IMR-90 (cell line): ENCODE results near the gene ICAM1. TPM values are rescaled to one million over a fixed set of nuclear protein-coding genes. Genes with fewer than 3 reads are reported as not detected.

Experiments
- ATAC-seq: fragments of 200-7000 bp; cut with Tn5 transposase; 2 replicates; pipeline ENCODE4 v1.9.1; 2020; ENCODE audit warnings: low read depth, mild to moderate bottlenecking, moderate library complexity
- BruUV-seq: library from RNA; stranded (reverse); fragments of 400-500 nt; replicated peaks from 2 replicates; lab custom pipeline; 2021; lab: Mats Ljungman, UMichigan
- CTCF ChIA-PET: fragments of 300-600 bp; formaldehyde crosslinking; extraction: SDS; loops from one replicate; lab custom pipeline; 2021; ENCODE audit warnings: antibody characterized with exemption; lab: Yijun Ruan, JAX
- POLR2A ChIA-PET: fragments of 300-600 bp; sonication (Branson Sonifier 250); formaldehyde crosslinking; loops from one replicate; lab custom pipeline; 2022; ENCODE audit warnings: antibody characterized with exemption; ENCODE audit not compliant: unreplicated experiment; lab: Charles Lee
- DNase-seq: peaks from one replicate; pipeline ENCODE4 v3.0.0; 2013
- H2AFZ ChIP-seq: replicated peaks from 2 replicates; pipeline ENCODE3; 2013; ENCODE audit warnings: low read length, mild to moderate bottlenecking; ENCODE audit not compliant: poor library complexity
- H2AK5ac ChIP-seq: 2 replicates; pipeline ENCODE4 v1.6.1; 2013; ENCODE audit warnings: low read depth, low read length, inconsistent platforms
- H2AK9ac ChIP-seq: replicated peaks from 2 replicates; pipeline ENCODE3; 2013; ENCODE audit warnings: mild to moderate bottlenecking, low read depth, low read length, moderate library complexity; ENCODE audit not compliant: poor library complexity
- H2BK120ac ChIP-seq: 2 replicates; pipeline ENCODE4 v1.6.1; 2013; ENCODE audit warnings: low read depth, low read length, inconsistent platforms
- H2BK15ac ChIP-seq: 3 replicates; pipeline ENCODE4 v1.6.1; 2013; ENCODE audit warnings: low read depth, low read length, inconsistent platforms
- H2BK20ac ChIP-seq: 2 replicates; pipeline ENCODE4 v1.6.1; 2013; ENCODE audit warnings: low read depth, mild to moderate bottlenecking, inconsistent platforms, low read length, moderate library complexity
- H2BK5ac ChIP-seq: 2 replicates; pipeline ENCODE4 v1.6.1; 2013; ENCODE audit warnings: mild to moderate bottlenecking, low read depth, low read length, inconsistent platforms; ENCODE audit not compliant: poor library complexity, severe bottlenecking
- H3K14ac ChIP-seq: replicated peaks from 2 replicates; pipeline ENCODE4 v1.6.1; 2013; ENCODE audit warnings: low read depth, low read length, inconsistent platforms
- H3K18ac ChIP-seq: 2 replicates; pipeline ENCODE4 v1.6.1; 2013; ENCODE audit warnings: low read depth, low read length, control low read depth
- H3K23ac ChIP-seq: 2 replicates; pipeline ENCODE4 v1.6.1; 2013; ENCODE audit warnings: low read depth, low read length, inconsistent platforms
- H3K27ac ChIP-seq: 2 replicates; pipeline ENCODE4 v1.5.1; 2013; ENCODE audit warnings: mild to moderate bottlenecking, control low read depth, low read length; ENCODE audit not compliant: insufficient read depth
- H3K27me3 ChIP-seq: 2 replicates; pipeline ENCODE4 v1.6.1; 2013; ENCODE audit warnings: low read length; ENCODE audit not compliant: control insufficient read depth, insufficient read depth
- H3K36me3 ChIP-seq: 2 replicates; pipeline ENCODE4 v1.6.1; 2013; ENCODE audit warnings: low read length, mixed read lengths; ENCODE audit not compliant: control insufficient read depth, insufficient read depth
- H3K4ac ChIP-seq: 2 replicates; pipeline ENCODE4 v1.6.1; 2013; ENCODE audit warnings: low read depth, low read length, inconsistent platforms
- H3K4me1 ChIP-seq: 2 replicates; pipeline ENCODE4 v1.6.1; 2013; ENCODE audit warnings: low read length, mixed read lengths; ENCODE audit not compliant: control insufficient read depth, insufficient read depth
- H3K4me2 ChIP-seq: 2 replicates; pipeline ENCODE4 v1.6.1; 2013; ENCODE audit warnings: low read depth, mild to moderate bottlenecking, control low read depth, low read length, moderate library complexity
- H3K4me3 ChIP-seq: 2 replicates; pipeline ENCODE4 v1.5.1; 2013; ENCODE audit warnings: low read depth, mild to moderate bottlenecking, control low read depth, low read length, moderate library complexity; ENCODE audit not compliant: insufficient read depth
- H3K56ac ChIP-seq: 2 replicates; pipeline ENCODE4 v1.6.1; 2013; ENCODE audit warnings: low read length, inconsistent platforms; ENCODE audit not compliant: insufficient read depth; ENCODE audit errors: extremely low read depth
- H3K79me1 ChIP-seq, 2 experiments: 2 replicates each; pipeline ENCODE4 v1.6.1; 2013; ENCODE audit warnings: low read length in 2 of 2, inconsistent platforms in 1 of 2, low read depth in 1 of 2
- H3K9ac ChIP-seq: 2 replicates; pipeline ENCODE4 v1.6.1; 2013; ENCODE audit warnings: low read depth, low read length, control low read depth
- H3K9me1 ChIP-seq: 2 replicates; pipeline ENCODE4 v1.6.1; 2013; ENCODE audit warnings: low read length, inconsistent platforms; ENCODE audit not compliant: insufficient read depth
- H3K9me3 ChIP-seq: 2 replicates; pipeline ENCODE4 v1.6.1; 2013; ENCODE audit warnings: low read length; ENCODE audit not compliant: control insufficient read depth, insufficient read depth
- H4K20me1 ChIP-seq: 2 replicates; pipeline ENCODE4 v1.6.1; 2013; ENCODE audit warnings: low read length, inconsistent platforms; ENCODE audit not compliant: insufficient read depth
- H4K5ac ChIP-seq: 2 replicates; pipeline ENCODE4 v1.6.1; 2013; ENCODE audit warnings: mild to moderate bottlenecking, low read depth, low read length, control low read depth
- H4K8ac ChIP-seq, 2 experiments: 2 replicates each; pipeline ENCODE4 v1.6.1; 2013; ENCODE audit warnings: low read depth in 2 of 2, low read length in 2 of 2, control low read depth in 1 of 2, inconsistent platforms in 1 of 2
- H4K91ac ChIP-seq: 2 replicates; pipeline ENCODE4 v1.6.1; 2013; ENCODE audit warnings: low read depth, low read length, inconsistent platforms; ENCODE audit not compliant: insufficient read depth
- BHLHE40 ChIP-seq: fragments of 150-350 bp; IDR thresholded peaks from 2 replicates; pipeline ENCODE4 v1.6.1; 2016; ENCODE audit warnings: mild to moderate bottlenecking, low read depth, low read length
- MAZ ChIP-seq: IDR thresholded peaks from 2 replicates; pipeline ENCODE4 v1.6.1; 2012; ENCODE audit warnings: low read depth, mild to moderate bottlenecking, low read length, improper control_type of control experiment, moderate library complexity, borderline replicate concordance
- MXI1 ChIP-seq: IDR thresholded peaks from 2 replicates; pipeline ENCODE4 v1.6.1; 2012; ENCODE audit warnings: low read depth, mild to moderate bottlenecking, low read length, moderate library complexity, borderline replicate concordance
- RAD21 ChIP-seq: IDR thresholded peaks from 2 replicates; pipeline ENCODE4 v1.6.1; 2012; ENCODE audit warnings: low read length, improper control_type of control experiment
- SMC3 ChIP-seq: fragments of 150-350 bp; IDR thresholded peaks from 2 replicates; pipeline ENCODE4 v1.6.1; 2016; ENCODE audit warnings: low read depth, mild to moderate bottlenecking, antibody characterized with exemption, low read length, moderate library complexity
- WGBS, 2 experiments: methylation state at CpG; one replicate each; pipeline versions ENCODE4 v1.1.5 to v1.1.7; 2013; ENCODE audit warnings: missing lambda C conversion rate in 2 of 2; ENCODE audit not compliant: insufficient read length in 1 of 2; ENCODE audit errors: extremely low coverage in 2 of 2; 5-methylcytosine and 5-hydroxymethylcytosine counted together
- dilution Hi-C: fragments of 300-500 bp; cut with HindIII; formaldehyde crosslinking; loops from one replicate; pipeline ENCODE4 v1.14.3; 2018; ENCODE audit warnings: low sequenced_read_pairs; ENCODE audit not compliant: unreplicated experiment
- in situ Hi-C: fragments of 300-500 bp; cut with MboI; formaldehyde crosslinking; loops from 3 replicates; pipeline ENCODE4 v1.14.3; 2019; ENCODE audit warnings: low sequenced_read_pairs, inconsistent platforms, mixed read lengths
- intact Hi-C: fragments of 100-400 bp; cut with micrococcal nuclease; formaldehyde crosslinking; loops from 2 replicates; pipeline ENCODE4 v1.10.0; 2022
- polyA plus RNA-seq, 3 experiments: library from polyadenylated mRNA; depleted of rRNA; stranded (reverse); fragments of >200 nt; gene quantifications; 2 replicates each; pipeline ENCODE4 v1.2.3, GENCODE V29; 2012; ENCODE audit warnings: low replicate concordance in 1 of 3
- total RNA-seq: library from RNA; depleted of rRNA; stranded (reverse); fragments of >200 nt; gene quantifications from 2 replicates; pipeline ENCODE4 v1.2.3, GENCODE V29; 2012

Gene ICAM1
- total and polyA plus RNA-seq, 2 of the 4 experiments (the other 2 are of a cell fraction) = 10.6 to 19.1 TPM

- H4K91ac ChIP-seq = peak within 1 kb of the TSS; percentile 96
- intact Hi-C loops (loop anchor here (2.0 to 10.0 kb wide), 5 partner anchors 57 to 227 kb away; partner anchors contain the start of genes DNMT1 and PPAN), dilution Hi-C loops (no loop called here), in situ Hi-C loops (no loop called here)
- H3K27ac ChIP-seq = peak within 1 kb of the TSS; percentile 72
- peak; percentile 85; the same call in 1 of the 2 replicates for TF ChIP-seq MAZ
- TF ChIP-seq BHLHE40 = peak; percentile 65; the same call in 1 of the 2 replicates
- peak; percentile 96 for TF ChIP-seq MXI1
- TF ChIP-seq SMC3 = no peak
- TF ChIP-seq RAD21 = no peak
- peak within 1 kb of the TSS; percentile 69 for H3K4ac ChIP-seq
- H2BK20ac ChIP-seq = peak within 1 kb of the TSS; percentile 40; the same call in 1 of the 2 replicates
- peak within 1 kb of the TSS; percentile 39; the same call in 1 of the 2 replicates for H3K18ac ChIP-seq
- H2AK9ac ChIP-seq = peak within 1 kb of the TSS; percentile 94
- no TSS peak for BruUV-seq
- no peaks in the 10 kb centered on the region for H3K9me1 ChIP-seq
- peak within 1 kb of the TSS; percentile 94 for H3K56ac ChIP-seq
- peak within 1 kb of the TSS; percentile 78 for H3K9ac ChIP-seq
- peak within 1 kb of the TSS; percentile 70 for H3K14ac ChIP-seq
- peak within 1 kb of the TSS; percentile 96 for H2AK5ac ChIP-seq
- H2BK5ac ChIP-seq = peak within 1 kb of the TSS; percentile 66
- peaks cover 15% of the 10 kb centered on the region for H3K36me3 ChIP-seq
- ChIA-PET POLR2A (interaction anchor here (0.5 to 1.0 kb wide), 2 partner anchors 25 to 130 kb away, joined by 3 to 5 read pairs; no protein-coding TSS in a partner anchor), CTCF (no interaction called here)
- DNase-seq (peak; percentile 99), ATAC-seq (peak; percentile 97)
- no peaks in the 10 kb centered on the region for H3K27me3 ChIP-seq
- peak within 1 kb of the TSS; percentile 97 for H3K4me2 ChIP-seq
- H3K23ac ChIP-seq = peak within 1 kb of the TSS; percentile 45; the same call in 1 of the 2 replicates
- peaks cover 10 to 32% of the 10 kb centered on the region in 2 experiments for H3K79me1 ChIP-seq
- H4K8ac ChIP-seq = peak within 1 kb of the TSS; percentile 74 to 100
- peak within 1 kb of the TSS; percentile 64 for H3K4me3 ChIP-seq
- no peaks in the 10 kb centered on the region for H4K20me1 ChIP-seq
- no peaks in the 10 kb centered on the region for H3K9me3 ChIP-seq
- H4K5ac ChIP-seq = peak within 1 kb of the TSS; percentile 81
- WGBS, 2 experiments = 2% methylated on average over 46 of the region's 77 CpGs; no CpG with 5 or more reads in 1 of the 2 experiments
- peak within 1 kb of the TSS; percentile 67 for H2BK120ac ChIP-seq
- 0 out of 2 replicates have a peak, but pooled peaks cover 2% of the 10 kb centered on the region for H3K4me1 ChIP-seq
- peak within 1 kb of the TSS; percentile 97 for H2AFZ ChIP-seq
- H2BK15ac ChIP-seq = peak within 1 kb of the TSS; percentile 72; the same call in 1 of the 3 replicates
Measured at GRCh38 chr19:10251792-10252694, 18.9 kb upstream of the ICAM1 start, which contains the start of gene MRPL4. Gene MRPL4, plus strand, starts transcription at chr19:10252214. Its CDS starts 40 bp downstream, at chr19:10252254.
